Stimulated activated CD4-positive, alpha-beta T cell treated with anti-CD3 and anti-CD28 coated beads, Interleukin-2, amount 100 ng/mL, for 48 hours (primary cell): ENCODE data around the gene CBX2.

Source experiments
- DNase-seq, 2 donors: peaks; one replicate each; pipeline ENCODE4 v3.0.0-alpha.2; 2020

Gene CBX2

GRCh38 chr17:79801156-79802038, 23.4 kb downstream of the CBX2 start:
- no peak for DNase-seq

DNA sequence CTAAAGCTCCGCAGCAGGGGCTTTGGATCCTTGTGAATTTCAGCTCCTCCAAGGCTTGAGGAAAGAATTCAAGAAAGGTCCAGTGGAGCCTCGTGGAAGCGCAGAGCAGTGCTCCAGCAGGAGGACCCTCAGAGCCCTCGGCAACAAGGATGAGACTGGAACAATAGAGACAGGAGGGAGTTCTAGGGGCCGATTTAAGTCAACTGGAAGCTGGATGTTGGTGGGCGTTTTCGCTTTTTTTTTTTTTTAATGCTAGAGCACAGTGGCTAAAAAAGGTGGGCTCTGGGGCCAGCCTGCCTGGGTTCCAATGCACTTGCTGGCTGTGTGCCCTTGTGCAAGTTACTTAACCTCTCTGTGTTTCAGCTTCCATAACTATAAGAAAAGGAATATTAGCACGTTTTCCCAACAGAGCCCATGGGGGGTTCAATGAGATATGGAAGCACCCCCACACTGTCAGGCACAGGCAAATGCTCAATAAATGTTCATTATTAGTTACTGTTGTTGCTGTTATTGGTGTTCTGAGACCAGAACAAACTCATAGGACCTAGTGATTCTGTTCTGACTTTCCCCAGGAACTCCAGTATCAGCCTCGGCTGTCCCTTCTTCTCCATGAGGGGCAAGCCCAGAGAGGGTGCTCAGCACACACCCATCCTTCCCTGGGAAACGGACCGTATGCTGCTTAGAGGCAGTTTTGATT, 24.2 kb downstream of the CBX2 start:
- DNase-seq: no peak

- no peak for DNase-seq
Measured at GRCh38 chr17:79802736-79803420, 24.9 kb downstream of the CBX2 start.

GRCh38 chr17:79803421-79803996, 25.6 kb downstream of the CBX2 start:
- no peak for DNase-seq

DNA sequence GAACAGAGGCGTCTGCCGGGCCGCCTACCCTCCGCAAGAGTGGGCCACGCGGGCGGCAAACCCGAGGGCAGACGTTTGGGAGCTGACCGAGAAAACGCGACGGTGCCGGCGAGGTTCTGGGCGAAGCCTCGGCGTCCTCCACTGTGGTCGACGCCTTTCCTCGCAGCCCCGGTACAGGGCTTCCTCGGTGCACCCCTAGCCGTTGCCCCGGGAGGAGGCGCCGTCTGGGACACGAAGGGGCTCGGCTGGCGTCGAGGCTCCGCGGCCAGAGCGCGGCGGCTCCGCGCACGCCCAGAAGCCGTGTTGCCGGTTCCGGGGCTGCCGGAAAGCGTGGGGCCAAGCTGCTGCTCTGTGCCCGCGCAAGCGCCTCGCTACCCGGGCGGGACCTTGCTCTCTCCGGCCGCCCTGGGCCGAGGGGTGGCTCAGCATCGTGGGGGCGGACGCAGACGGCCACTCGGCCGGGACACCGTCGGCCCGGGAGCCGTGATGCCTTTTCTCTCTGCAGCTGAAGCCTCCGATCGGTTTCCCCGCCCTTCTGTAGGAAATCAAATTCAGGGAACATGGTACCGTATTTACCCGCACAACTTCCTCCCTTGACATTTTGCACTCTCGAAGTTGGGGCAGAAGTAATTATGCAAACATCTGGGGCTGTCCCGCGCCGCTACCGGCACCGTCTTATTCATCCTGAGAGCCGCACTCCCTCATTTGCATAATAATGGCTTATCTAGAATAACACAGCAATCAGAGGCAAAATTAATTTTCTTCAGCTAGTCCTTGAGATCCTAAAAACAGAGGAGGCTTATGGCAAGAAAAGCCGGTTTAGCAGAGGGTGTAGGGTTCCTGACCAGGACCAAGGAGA, 26.3 kb downstream of the CBX2 start:
- peak; percentile 59 to 60 for DNase-seq

GRCh38 chr17:79804856-79805696, 27.1 kb downstream of the CBX2 start:
- no peak for DNase-seq

DNA sequence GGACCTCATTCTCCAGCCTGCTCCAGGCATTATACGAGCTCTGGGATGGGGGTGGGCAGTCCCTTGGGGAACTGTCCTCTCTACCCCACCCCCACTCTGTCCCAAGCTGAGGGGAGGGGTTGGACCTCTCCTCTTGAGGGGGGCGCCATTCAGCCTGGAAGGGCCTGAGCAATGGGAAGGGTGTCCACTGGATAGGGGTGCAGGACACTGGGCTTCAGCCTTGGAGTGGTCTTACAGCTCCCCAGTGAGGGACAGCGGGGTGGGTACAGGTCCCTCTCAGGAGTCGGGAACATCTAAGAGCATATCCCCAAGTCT, 28.5 kb downstream of the CBX2 start:
- no peak for DNase-seq

DNA sequence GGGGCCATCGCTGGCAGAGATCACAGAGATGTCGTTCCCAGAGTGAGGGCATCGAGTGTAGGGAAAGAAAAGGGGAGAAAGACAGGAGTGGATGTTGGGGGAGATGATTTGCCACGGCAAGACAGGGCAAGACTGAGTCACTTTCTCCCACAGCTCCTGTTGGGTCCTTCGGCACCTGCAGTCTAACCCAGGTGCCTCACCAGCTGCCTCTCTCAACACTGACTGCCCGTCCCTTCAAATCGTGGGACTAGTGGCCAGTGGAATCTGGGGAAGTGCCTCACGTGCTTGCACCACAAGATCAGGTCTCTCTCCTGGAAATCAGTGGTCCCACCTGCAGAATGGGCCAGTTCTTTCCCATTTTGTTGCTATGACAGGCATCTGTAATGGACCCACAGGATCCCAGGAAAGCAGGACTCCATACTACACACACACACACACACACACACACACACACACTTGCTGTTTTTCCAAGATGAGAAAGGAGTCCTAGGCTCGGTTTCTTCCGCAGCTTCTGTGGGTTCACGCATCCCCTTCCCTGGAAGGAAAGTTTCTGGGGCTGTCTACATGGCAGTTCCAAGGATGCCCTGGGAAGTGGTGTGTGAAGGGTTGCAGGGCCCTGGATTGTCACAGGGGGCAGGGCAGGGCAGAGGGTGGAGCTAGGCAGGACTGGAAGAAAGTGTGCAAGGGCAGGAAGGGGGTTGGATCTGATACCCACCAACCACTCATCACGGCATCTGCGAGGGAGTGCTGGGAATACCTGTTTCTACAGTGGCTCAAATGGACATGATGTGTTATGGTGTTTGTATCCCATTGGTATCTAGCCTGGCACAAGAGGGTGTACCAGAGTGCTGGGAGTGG, 29.1 kb downstream of the CBX2 start:
- DNase-seq: no peak

- DNase-seq: no peak
Measured at GRCh38 chr17:79808763-79809529, 31.0 kb downstream of the CBX2 start.

- no peak for DNase-seq
Measured at GRCh38 chr17:79809530-79810129, 31.7 kb downstream of the CBX2 start.

DNA sequence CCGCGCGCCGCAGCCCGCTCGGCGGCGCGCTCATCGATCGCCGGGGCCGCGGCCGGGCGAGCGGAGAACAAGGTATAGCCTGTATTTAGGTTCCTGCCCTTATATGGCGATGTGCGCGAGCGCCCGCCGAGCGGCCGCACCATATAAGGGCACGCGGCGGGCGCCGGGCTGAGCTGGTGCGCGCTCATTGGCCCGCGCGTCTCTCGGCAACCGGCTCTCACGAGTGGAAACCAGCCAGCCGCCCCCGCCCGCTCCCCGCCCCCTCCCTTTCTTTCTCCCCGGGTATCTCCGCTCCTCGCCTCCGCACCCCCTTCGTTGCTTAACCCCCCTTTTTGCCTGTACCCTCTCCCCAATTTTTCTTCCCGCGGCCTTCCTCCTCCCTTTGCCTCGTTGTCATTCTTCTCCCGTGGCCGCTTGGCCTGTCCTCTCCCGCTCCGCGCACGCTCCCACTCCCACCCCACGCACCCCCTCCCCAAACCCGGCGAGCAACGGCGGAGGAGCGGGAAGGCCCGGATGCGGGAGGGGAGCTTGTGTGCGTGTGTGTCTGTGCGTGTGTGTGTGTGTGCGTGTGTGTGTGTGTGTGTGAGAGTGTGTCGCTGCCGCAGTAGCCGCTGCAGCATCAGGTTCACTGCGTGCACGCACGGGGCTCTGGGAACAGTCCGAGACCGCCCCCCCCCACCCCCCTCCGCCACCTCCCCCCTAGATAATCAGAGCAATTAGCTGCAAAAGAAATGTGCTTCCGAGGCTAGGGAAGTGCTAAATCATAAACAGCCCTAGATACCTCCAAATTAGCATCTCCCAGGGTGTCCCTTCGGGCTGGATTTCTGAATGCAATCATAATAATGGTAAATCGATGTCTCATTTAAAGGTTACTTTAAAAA, 32.4 kb downstream of the CBX2 start:
- peak; percentile 62 to 72 for DNase-seq

- no peak for DNase-seq
Measured at GRCh38 chr17:79811011-79811867, 33.3 kb downstream of the CBX2 start.

- DNase-seq: no peak
Measured at GRCh38 chr17:79811868-79812352, 34.0 kb downstream of the CBX2 start.

DNA sequence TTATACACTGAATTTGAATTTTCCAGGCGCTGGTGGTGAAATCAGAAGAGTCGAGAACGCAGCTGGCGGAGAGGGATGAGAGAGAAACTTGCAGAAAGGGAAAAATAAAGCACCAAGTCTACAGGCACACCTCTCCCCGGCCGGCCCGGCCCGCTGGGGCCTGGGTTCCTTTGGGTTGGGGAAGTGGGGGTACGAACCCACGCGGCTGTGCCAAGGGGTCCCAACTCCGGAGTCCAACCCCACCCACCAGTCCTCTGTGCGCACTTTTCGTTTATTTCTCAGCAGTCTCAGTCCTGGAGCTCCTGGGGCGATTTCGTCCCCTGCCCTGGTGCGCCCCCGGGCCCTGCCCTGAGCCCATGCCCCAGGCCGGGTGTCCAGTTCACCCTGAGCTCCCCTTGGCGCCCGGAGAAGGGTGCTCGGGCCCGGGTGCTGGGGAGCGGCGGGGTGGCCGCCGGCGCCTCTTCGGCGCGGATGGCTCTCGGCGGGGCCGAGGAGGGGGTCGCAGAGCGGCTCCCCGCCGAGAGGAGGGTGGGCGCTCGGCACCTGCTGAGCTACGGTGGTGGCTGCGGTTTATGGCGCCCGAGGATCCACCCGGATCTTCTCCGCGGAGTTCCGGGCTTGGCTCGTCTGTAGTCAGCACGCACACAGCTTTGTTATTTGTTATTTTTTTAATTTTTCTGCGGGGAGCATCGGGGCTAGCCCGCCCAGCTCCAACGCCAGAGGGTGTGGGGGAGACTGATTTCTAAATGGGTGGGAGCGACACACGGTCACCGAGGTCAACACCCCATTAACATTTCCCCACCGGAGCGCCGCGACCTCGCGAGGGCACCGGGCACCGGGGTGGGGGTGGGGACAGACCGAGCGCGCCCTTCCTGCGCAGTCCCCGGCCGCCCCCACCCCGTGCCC, 34.7 kb downstream of the CBX2 start:
- no peak for DNase-seq

GRCh38 chr17:79813297-79814126, 35.6 kb downstream of the CBX2 start:
- DNase-seq: no peak
